A549 (cell line): Measurements from ENCODE around the gene SLC17A6.

ENCODE experiments used
- BHLHE40 ChIP-seq: IDR thresholded peaks from 2 replicates; pipeline ENCODE4 v1.6.1; 2012; ENCODE audit warnings: low read depth, low read length, inconsistent platforms
- EP300 ChIP-seq, 2 experiments: fragments of >200 bp; sonication (Bioruptor Twin); formaldehyde crosslinking; IDR thresholded peaks; 2 replicates in 1 of 2; 3 replicates in 1 of 2; pipeline ENCODE4 v1.6.1; 2016 to 2017
- HOXA7 ChIP-seq: fragments of 250-450 bp; sonication (Bioruptor Pico); IDR thresholded peaks from 2 replicates; pipeline ENCODE4 v1.5.0; 2020; ENCODE audit warnings: mild to moderate bottlenecking, moderate library complexity
- MAZ ChIP-seq: fragments of 150-350 bp; IDR thresholded peaks from 2 replicates; pipeline ENCODE4 v1.6.1; 2014; ENCODE audit warnings: antibody characterized with exemption, low read depth, low read length, borderline replicate concordance
- MYC ChIP-seq: IDR thresholded peaks from 2 replicates; pipeline ENCODE4 v1.6.1; 2012; ENCODE audit warnings: mild to moderate bottlenecking, inconsistent platforms, low read length, improper control_type of control experiment, borderline replicate concordance
- POLR2A ChIP-seq: IDR thresholded peaks from 2 replicates; pipeline ENCODE4 v1.6.1; 2012; ENCODE audit warnings: mild to moderate bottlenecking, low read length
- SMC3 ChIP-seq: fragments of >200 bp; sonication (Bioruptor Twin); formaldehyde crosslinking; IDR thresholded peaks from 3 replicates; pipeline ENCODE4 v1.6.1; 2018; ENCODE audit warnings: inconsistent platforms
- TF ChIP-seq, protein P1 (sequence below): fragments of >200 bp; sonication (Bioruptor Twin); formaldehyde crosslinking; IDR thresholded peaks from 3 replicates; pipeline ENCODE4 v1.5.1; 2016
- TF ChIP-seq, protein P2 (sequence below): fragments of 200-600 bp; sonication (generic); IDR thresholded peaks from 2 replicates; pipeline ENCODE4 v1.6.1; 2016; ENCODE audit warnings: antibody characterized with exemption, mild to moderate bottlenecking, moderate library complexity
- TF ChIP-seq, protein P3 (sequence below): fragments of 150-350 bp; IDR thresholded peaks from 2 replicates; pipeline ENCODE4 v1.6.1; 2014; ENCODE audit warnings: low read depth, mild to moderate bottlenecking, low read length
- TF ChIP-seq, protein P4 (sequence below): IDR thresholded peaks from 2 replicates; pipeline ENCODE4 v1.6.1; 2012

DNA sequence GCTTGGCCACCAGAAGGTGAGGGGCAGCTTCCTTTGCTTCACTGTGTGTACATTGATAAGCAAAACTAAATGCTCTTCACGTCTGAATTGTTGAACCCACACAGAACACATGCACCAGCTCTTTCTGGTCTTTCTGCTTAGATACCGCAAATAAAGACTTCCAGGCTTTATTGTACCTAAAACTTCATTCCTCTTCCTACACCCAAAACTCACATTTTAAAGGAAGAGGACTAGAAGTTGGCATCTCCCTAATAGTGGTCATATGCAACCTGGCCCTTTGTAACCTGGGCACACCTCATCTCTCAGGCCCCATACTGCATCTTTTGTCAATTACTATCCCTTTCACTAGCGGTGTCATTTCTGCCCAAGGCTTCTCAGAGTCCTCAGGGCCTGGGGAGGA is 5.9 kb downstream of the SLC17A6 start:
- TF ChIP-seq, protein P1, sequence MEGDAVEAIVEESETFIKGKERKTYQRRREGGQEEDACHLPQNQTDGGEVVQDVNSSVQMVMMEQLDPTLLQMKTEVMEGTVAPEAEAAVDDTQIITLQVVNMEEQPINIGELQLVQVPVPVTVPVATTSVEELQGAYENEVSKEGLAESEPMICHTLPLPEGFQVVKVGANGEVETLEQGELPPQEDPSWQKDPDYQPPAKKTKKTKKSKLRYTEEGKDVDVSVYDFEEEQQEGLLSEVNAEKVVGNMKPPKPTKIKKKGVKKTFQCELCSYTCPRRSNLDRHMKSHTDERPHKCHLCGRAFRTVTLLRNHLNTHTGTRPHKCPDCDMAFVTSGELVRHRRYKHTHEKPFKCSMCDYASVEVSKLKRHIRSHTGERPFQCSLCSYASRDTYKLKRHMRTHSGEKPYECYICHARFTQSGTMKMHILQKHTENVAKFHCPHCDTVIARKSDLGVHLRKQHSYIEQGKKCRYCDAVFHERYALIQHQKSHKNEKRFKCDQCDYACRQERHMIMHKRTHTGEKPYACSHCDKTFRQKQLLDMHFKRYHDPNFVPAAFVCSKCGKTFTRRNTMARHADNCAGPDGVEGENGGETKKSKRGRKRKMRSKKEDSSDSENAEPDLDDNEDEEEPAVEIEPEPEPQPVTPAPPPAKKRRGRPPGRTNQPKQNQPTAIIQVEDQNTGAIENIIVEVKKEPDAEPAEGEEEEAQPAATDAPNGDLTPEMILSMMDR: no peak
- TF ChIP-seq, protein P2, sequence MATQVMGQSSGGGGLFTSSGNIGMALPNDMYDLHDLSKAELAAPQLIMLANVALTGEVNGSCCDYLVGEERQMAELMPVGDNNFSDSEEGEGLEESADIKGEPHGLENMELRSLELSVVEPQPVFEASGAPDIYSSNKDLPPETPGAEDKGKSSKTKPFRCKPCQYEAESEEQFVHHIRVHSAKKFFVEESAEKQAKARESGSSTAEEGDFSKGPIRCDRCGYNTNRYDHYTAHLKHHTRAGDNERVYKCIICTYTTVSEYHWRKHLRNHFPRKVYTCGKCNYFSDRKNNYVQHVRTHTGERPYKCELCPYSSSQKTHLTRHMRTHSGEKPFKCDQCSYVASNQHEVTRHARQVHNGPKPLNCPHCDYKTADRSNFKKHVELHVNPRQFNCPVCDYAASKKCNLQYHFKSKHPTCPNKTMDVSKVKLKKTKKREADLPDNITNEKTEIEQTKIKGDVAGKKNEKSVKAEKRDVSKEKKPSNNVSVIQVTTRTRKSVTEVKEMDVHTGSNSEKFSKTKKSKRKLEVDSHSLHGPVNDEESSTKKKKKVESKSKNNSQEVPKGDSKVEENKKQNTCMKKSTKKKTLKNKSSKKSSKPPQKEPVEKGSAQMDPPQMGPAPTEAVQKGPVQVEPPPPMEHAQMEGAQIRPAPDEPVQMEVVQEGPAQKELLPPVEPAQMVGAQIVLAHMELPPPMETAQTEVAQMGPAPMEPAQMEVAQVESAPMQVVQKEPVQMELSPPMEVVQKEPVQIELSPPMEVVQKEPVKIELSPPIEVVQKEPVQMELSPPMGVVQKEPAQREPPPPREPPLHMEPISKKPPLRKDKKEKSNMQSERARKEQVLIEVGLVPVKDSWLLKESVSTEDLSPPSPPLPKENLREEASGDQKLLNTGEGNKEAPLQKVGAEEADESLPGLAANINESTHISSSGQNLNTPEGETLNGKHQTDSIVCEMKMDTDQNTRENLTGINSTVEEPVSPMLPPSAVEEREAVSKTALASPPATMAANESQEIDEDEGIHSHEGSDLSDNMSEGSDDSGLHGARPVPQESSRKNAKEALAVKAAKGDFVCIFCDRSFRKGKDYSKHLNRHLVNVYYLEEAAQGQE: no peak
- TF ChIP-seq, protein P3, sequence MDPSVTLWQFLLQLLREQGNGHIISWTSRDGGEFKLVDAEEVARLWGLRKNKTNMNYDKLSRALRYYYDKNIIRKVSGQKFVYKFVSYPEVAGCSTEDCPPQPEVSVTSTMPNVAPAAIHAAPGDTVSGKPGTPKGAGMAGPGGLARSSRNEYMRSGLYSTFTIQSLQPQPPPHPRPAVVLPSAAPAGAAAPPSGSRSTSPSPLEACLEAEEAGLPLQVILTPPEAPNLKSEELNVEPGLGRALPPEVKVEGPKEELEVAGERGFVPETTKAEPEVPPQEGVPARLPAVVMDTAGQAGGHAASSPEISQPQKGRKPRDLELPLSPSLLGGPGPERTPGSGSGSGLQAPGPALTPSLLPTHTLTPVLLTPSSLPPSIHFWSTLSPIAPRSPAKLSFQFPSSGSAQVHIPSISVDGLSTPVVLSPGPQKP: no peak
- TF ChIP-seq BHLHE40: no peak
- no peak for TF ChIP-seq EP300 (IDR thresholded peaks at IDR 0.05)
- no peak for TF ChIP-seq POLR2A
- TF ChIP-seq HOXA7 (CRISPR knock-in tag): no peak
- TF ChIP-seq, protein P4, sequence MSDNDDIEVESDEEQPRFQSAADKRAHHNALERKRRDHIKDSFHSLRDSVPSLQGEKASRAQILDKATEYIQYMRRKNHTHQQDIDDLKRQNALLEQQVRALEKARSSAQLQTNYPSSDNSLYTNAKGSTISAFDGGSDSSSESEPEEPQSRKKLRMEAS: no peak
- no peak for TF ChIP-seq MYC
- TF ChIP-seq SMC3: no peak
- no peak for TF ChIP-seq MAZ
